Activated naive CD4-positive, alpha-beta T cell treated with anti-CD3 and anti-CD28 coated beads for 36 hours (primary cell): ENCODE results near the gene UGP2. TPM values are rescaled to one million over a fixed set of nuclear protein-coding genes. Genes with fewer than 3 reads are reported as not detected.
"Not testable (repeated sequence)": the region's sequence is repeated elsewhere in the genome, so short reads cannot be mapped to it uniquely, and the experiment has no call there.

Experiments
- CTCF ChIA-PET: fragments of 350-600 bp; sonication (Branson Sonifier 250); formaldehyde crosslinking; loops from one replicate; lab custom pipeline; 2021; ENCODE audit warnings: antibody characterized with exemption; lab: Charles Lee
- DNase-seq: peaks from one replicate; pipeline ENCODE4 v3.0.0-alpha.2; 2020
- H3K27ac Mint-ChIP-seq: one replicate; pipeline ENCODE4 v1.8.0; 2021; ENCODE audit warnings: mild to moderate bottlenecking, mixed read lengths
- H3K27me3 Mint-ChIP-seq: one replicate; pipeline ENCODE4 v1.8.0; 2021; ENCODE audit warnings: low read depth, mixed read lengths
- H3K36me3 Mint-ChIP-seq: one replicate; pipeline ENCODE4 v1.8.0; 2021; ENCODE audit warnings: low read depth, mixed read lengths
- H3K4me1 Mint-ChIP-seq: one replicate; pipeline ENCODE4 v1.8.0; 2021; ENCODE audit warnings: low read depth, mixed read lengths
- H3K4me3 Mint-ChIP-seq: one replicate; pipeline ENCODE4 v1.8.0; 2021; ENCODE audit warnings: mild to moderate bottlenecking, moderate library complexity, mixed read lengths
- H3K9me3 Mint-ChIP-seq: one replicate; pipeline ENCODE4 v1.8.0; 2021; ENCODE audit warnings: mixed read lengths
- intact Hi-C: fragments of 100-400 bp; cut with micrococcal nuclease; formaldehyde crosslinking; loops from one replicate; pipeline ENCODE4 v1.15.1; 2023
- total RNA-seq, 2 experiments: library from RNA; stranded (reverse); gene quantifications; one replicate each; pipeline ENCODE4 v1.2.3, GENCODE V29; 2021

UGP2 gene
- total RNA-seq, 2 experiments from 2014 or later, result 82.2 to 93.1 TPM

DNA sequence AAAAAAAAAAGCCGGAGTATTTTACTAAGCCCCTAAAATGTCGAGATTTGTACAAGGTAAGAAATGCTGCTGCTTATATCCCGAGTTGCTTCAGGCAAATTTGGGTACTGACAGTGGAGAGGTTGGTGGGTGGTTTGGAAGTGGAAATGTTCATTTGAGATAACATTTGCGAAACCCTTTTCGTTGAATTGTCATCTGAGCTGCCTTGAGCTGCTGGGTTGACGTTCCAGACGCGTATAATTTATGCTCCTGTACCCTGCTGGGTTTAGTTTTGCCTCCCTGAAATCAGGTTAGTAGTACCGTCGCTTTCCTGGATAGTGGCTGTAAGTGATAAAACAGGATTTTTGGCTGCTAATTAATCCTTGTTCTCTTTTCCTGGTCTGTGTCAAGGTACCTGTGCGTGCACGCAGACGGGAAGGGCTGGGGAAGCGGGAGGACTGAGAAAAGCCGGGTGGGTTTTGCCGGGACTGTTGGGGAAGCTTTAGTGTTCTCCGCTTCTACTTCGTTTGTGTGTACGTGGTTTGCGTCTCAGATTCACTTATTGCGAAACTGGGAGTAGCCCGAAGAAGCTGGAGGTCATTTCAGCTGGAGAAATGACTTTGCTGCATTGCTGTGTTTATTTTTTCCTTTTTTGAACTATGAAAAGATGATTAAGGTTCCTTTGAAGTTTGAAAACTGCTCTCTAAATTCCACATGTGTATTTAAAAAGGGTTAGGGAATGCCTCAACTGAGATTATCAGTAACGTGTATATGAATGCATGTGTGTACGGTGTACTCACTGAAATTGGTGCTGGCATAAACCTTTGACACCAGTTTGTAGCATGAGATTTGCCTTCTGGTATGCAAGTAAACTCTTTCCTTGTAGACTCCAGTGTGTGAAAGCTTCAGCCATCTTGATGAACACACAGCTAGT is 709 bp downstream of the UGP2 start:
- CTCF ChIA-PET, result interaction anchor here (0.6 to 3.1 kb wide), 12 partner anchors 10 to 486 kb away, joined by 3 to 11 read pairs (median 5); no protein-coding TSS in a partner anchor
- H3K4me3 Mint-ChIP-seq, result peak overlapping the region; percentile 99
- H3K4me1 Mint-ChIP-seq, result peaks cover 42% of the 10 kb centered on the region
- H3K27ac Mint-ChIP-seq, result peak overlapping the region; percentile 99
- intact Hi-C loops, result loop anchor here (1.0 to 10.0 kb wide), 8 partner anchors 8 to 1990 kb away; partner anchors contain the start of genes FAM161A, OTX1, SERTAD2 and SPRED2
- DNase-seq, result peak; percentile 28
- peaks cover 2% of the 10 kb centered on the region for H3K9me3 Mint-ChIP-seq
- peaks cover 8% of the 10 kb centered on the region for H3K36me3 Mint-ChIP-seq
- no peaks in the 10 kb centered on the region for H3K27me3 Mint-ChIP-seq

DNA sequence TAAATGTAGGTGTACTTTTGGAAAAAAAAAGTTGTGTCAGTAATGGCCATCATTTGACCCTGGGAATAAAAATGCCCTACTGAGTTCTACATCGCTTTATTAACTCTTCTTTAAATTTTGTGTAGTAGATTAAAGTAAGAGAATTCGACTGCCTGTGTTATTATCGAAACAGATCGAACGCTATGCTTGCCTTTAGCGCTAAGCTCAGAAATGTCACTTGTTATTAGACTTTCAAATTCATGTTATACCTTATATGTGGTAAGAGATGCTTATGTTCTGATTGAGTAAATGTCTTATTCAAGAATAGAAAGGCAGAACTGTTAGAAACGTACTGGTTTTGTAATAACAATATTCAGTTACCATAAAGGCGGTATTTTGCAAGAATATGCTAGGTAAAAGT is 1.4 kb downstream of the UGP2 start:
- no peaks in the 10 kb centered on the region for H3K27me3 Mint-ChIP-seq
- peaks cover 13% of the 10 kb centered on the region for H3K36me3 Mint-ChIP-seq
- CTCF ChIA-PET, result interaction anchor here (0.6 to 3.1 kb wide), 4 partner anchors 10 to 47 kb away, joined by 3 to 11 read pairs (median 4); no protein-coding TSS in a partner anchor
- DNase-seq, result no peak
- H3K4me1 Mint-ChIP-seq, result peaks cover 49% of the 10 kb centered on the region
- no peak overlapping the region for H3K27ac Mint-ChIP-seq
- H3K4me3 Mint-ChIP-seq, result peak overlapping the region; percentile 99
- intact Hi-C loops, result loop anchor here (5.0 to 10.0 kb wide), 7 partner anchors 369 to 1991 kb away; partner anchors contain the start of genes FAM161A, OTX1, SERTAD2 and SPRED2
- peaks cover 7% of the 10 kb centered on the region for H3K9me3 Mint-ChIP-seq

- Mint-ChIP-seq H3K4me1 (peaks cover 55% of the 10 kb centered on the region), H3K27ac (no peak overlapping the region), H3K9me3 (peaks cover 7% of the 10 kb centered on the region), H3K36me3 (peaks cover 13% of the 10 kb centered on the region), H3K27me3 (no peaks in the 10 kb centered on the region), H3K4me3 (no peak overlapping the region)
- DNase-seq, result no peak
- CTCF ChIA-PET, result interaction anchor here (0.8 to 4.1 kb wide), 3 partner anchors 16 to 20 kb away, joined by 3 to 20 read pairs (median 3); no protein-coding TSS in a partner anchor
- intact Hi-C loops, result loop anchor here (5.0 to 10.0 kb wide), 7 partner anchors 369 to 1991 kb away; partner anchors contain the start of genes FAM161A, OTX1, SERTAD2 and SPRED2
These were observed 2.1 kb downstream of the UGP2 start for GRCh38 chr2:63843791-63844190.

GRCh38 chr2:63844616-63845015 is 2.9 kb downstream of the UGP2 start:
- CTCF ChIA-PET, result interaction anchor here (0.8 to 4.1 kb wide), 5 partner anchors 8 to 484 kb away, joined by 3 to 20 read pairs (median 3); no protein-coding TSS in a partner anchor
- H3K4me1 Mint-ChIP-seq, result peaks cover 63% of the 10 kb centered on the region
- no peak overlapping the region for H3K4me3 Mint-ChIP-seq
- no peak overlapping the region for H3K27ac Mint-ChIP-seq
- intact Hi-C loops, result loop anchor here (5.0 to 10.0 kb wide), 7 partner anchors 368 to 1992 kb away; partner anchors contain the start of genes FAM161A, OTX1, SERTAD2 and SPRED2
- H3K9me3 Mint-ChIP-seq, result peaks cover 7% of the 10 kb centered on the region
- peaks cover 13% of the 10 kb centered on the region for H3K36me3 Mint-ChIP-seq
- no peak for DNase-seq
- no peaks in the 10 kb centered on the region for H3K27me3 Mint-ChIP-seq

- Mint-ChIP-seq H3K9me3 (peaks cover 7% of the 10 kb centered on the region), H3K4me3 (no peak overlapping the region), H3K27ac (no peak overlapping the region), H3K27me3 (no peaks in the 10 kb centered on the region), H3K36me3 (peaks cover 11% of the 10 kb centered on the region), H3K4me1 (peaks cover 70% of the 10 kb centered on the region)
- intact Hi-C loops, result loop anchor here (10.0 kb wide), 2 partner anchors 809 to 1589 kb away; partner anchors contain the start of genes SERTAD2 and SPRED2
- DNase-seq, result no peak
- CTCF ChIA-PET, result interaction anchor here (0.6 to 4.1 kb wide), 5 partner anchors 7 to 152 kb away, joined by 3 to 20 read pairs (median 4); no protein-coding TSS in a partner anchor
These were observed 4.2 kb downstream of the UGP2 start for GRCh38 chr2:63845866-63846265.

DNA sequence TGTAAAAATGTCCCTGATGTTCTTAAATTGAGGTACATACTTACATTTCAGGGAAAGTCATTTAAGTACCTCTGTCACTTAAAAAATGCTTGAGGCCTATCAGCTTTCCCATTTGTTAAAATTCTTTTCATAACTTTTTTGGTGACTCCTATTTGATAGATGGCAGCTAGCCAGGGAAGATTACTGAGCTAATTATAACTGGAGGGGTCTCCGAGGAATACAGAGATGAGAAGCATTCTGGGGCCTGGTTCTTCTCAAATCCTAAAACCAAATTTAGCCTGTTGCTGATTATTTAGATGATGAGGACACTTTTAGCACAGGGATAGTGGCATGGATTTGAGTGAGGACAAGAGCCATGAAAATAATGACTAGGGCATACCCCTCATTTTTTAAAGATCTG is 4.8 kb downstream of the UGP2 start:
- CTCF ChIA-PET, result interaction anchor here (1.0 to 4.1 kb wide), 3 partner anchors 8 to 20 kb away, joined by 3 to 20 read pairs (median 4); no protein-coding TSS in a partner anchor
- H3K4me3 Mint-ChIP-seq, result no peak overlapping the region
- peaks cover 76% of the 10 kb centered on the region for H3K4me1 Mint-ChIP-seq
- no peaks in the 10 kb centered on the region for H3K27me3 Mint-ChIP-seq
- peaks cover 7% of the 10 kb centered on the region for H3K9me3 Mint-ChIP-seq
- peaks cover 10% of the 10 kb centered on the region for H3K36me3 Mint-ChIP-seq
- H3K27ac Mint-ChIP-seq, result no peak overlapping the region
- DNase-seq, result no peak
- intact Hi-C loops, result loop anchor here (10.0 kb wide), 2 partner anchors 808 to 1588 kb away; partner anchors contain the start of genes SERTAD2 and SPRED2

GRCh38 chr2:63847571-63847970 is 5.9 kb downstream of the UGP2 start:
- intact Hi-C loops, result loop anchor here (10.0 kb wide), 2 partner anchors 807 to 1587 kb away; partner anchors contain the start of genes SERTAD2 and SPRED2
- CTCF ChIA-PET, result interaction anchor here (4.1 kb wide), 1 partner anchor 14 kb away, joined by 20 read pairs; no protein-coding TSS in a partner anchor

GRCh38 chr2:63849381-63850203 is 7.9 kb downstream of the UGP2 start:
- Mint-ChIP-seq H3K27me3 (no peaks in the 10 kb centered on the region), H3K4me1 (peaks cover 84% of the 10 kb centered on the region), H3K36me3 (peaks cover 10% of the 10 kb centered on the region), H3K9me3 (peaks cover 7% of the 10 kb centered on the region), H3K27ac (peak overlapping the region; percentile 66), H3K4me3 (no peak overlapping the region)
- no peak for DNase-seq
- intact Hi-C loops, result loop anchor here (1.0 to 10.0 kb wide), 3 partner anchors 7 to 1585 kb away; partner anchors contain the start of genes SERTAD2 and SPRED2
- CTCF ChIA-PET, result interaction anchor here (1.0 to 2.4 kb wide), 2 partner anchors 11 to 481 kb away, joined by 3 to 10 read pairs; no protein-coding TSS in a partner anchor

More at GRCh38 chr2:63847571-63847970, 5.9 kb downstream of the UGP2 start:
- Mint-ChIP-seq H3K36me3 (peaks cover 10% of the 10 kb centered on the region), H3K4me1 (peaks cover 83% of the 10 kb centered on the region)
- H3K4me3 Mint-ChIP-seq, H3K27me3 Mint-ChIP-seq, H3K27ac Mint-ChIP-seq, DNase-seq, H3K9me3 Mint-ChIP-seq: not testable (repeated sequence)

- no peaks in the 10 kb centered on the region for H3K27me3 Mint-ChIP-seq
- no peak overlapping the region for H3K27ac Mint-ChIP-seq
- peaks cover 10% of the 10 kb centered on the region for H3K36me3 Mint-ChIP-seq
- no peak overlapping the region for H3K4me3 Mint-ChIP-seq
- peaks cover 82% of the 10 kb centered on the region for H3K4me1 Mint-ChIP-seq
- intact Hi-C loops, result loop anchor here (1.0 kb wide), 1 partner anchor 8 kb away; no protein-coding TSS in a partner anchor
- peaks cover 7% of the 10 kb centered on the region for H3K9me3 Mint-ChIP-seq
- CTCF ChIA-PET, result interaction anchor here (1.0 to 2.4 kb wide), 2 partner anchors 11 to 480 kb away, joined by 3 to 10 read pairs; no protein-coding TSS in a partner anchor
- DNase-seq, result no peak
These were observed 8.5 kb downstream of the UGP2 start for GRCh38 chr2:63850204-63850571.

DNA sequence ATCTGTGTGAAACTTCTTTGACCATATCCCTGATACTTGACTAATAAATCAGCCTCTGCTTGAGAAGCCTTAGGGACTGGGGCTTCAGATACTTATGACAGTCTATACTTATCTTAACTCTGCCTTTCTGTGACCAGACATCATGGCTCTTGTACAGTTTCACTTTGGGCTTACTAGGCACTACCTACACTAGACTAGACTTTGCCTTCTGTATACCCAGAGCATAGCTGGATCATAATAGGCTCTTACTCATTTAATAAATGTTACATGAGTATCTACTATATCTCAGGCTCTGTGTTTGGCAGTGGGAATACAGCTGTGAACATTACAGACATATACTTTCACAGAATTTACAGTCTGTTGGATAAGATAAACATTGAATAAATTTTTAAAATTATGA is 9.0 kb downstream of the UGP2 start:
- no peaks in the 10 kb centered on the region for H3K27me3 Mint-ChIP-seq
- H3K4me1 Mint-ChIP-seq, result peaks cover 81% of the 10 kb centered on the region
- no peak overlapping the region for H3K27ac Mint-ChIP-seq
- H3K9me3 Mint-ChIP-seq, result peaks cover 7% of the 10 kb centered on the region
- intact Hi-C loops, result loop anchor here (1.0 kb wide), 1 partner anchor 8 kb away; no protein-coding TSS in a partner anchor
- CTCF ChIA-PET, result interaction anchor here (0.5 to 2.4 kb wide), 2 partner anchors 10 to 258 kb away, joined by 5 to 10 read pairs; no protein-coding TSS in a partner anchor
- H3K4me3 Mint-ChIP-seq, result no peak overlapping the region
- H3K36me3 Mint-ChIP-seq, result peaks cover 10% of the 10 kb centered on the region
- DNase-seq, result no peak
